CD14-positive monocyte (primary cell): Measurements from ENCODE around the gene SEPTIN5. TPM values are rescaled to one million over a fixed set of nuclear protein-coding genes. Genes with fewer than 3 reads are reported as not detected.

Experiments
- DNase-seq, 3 donors: peaks; one replicate each; pipeline ENCODE4 v3.0.0-alpha.2; 2011 to 2022
- H2AFZ ChIP-seq: 2 replicates; pipeline ENCODE4 v1.6.0; 2012; ENCODE audit warnings: mild to moderate bottlenecking, low read depth, low read length, inconsistent platforms; ENCODE audit not compliant: insufficient read depth, poor library complexity, severe bottlenecking
- H3K27ac ChIP-seq, 2 donors: 1 replicate in 1 of 2; 2 replicates in 1 of 2; pipeline ENCODE4 v1.5.1; 2012 to 2013; ENCODE audit warnings: low read length in 2 of 2, control low read depth in 1 of 2, inconsistent platforms in 1 of 2, low read depth in 1 of 2, mild to moderate bottlenecking in 1 of 2
- H3K27me3 ChIP-seq, 2 donors: one replicate each; pipeline versions ENCODE4 v1.6.0 to v1.6.1; 2011 to 2013; ENCODE audit warnings: low read length in 2 of 2; ENCODE audit not compliant: control insufficient read depth in 2 of 2, insufficient read depth in 2 of 2
- H3K36me3 ChIP-seq, 2 donors: replicated peaks in 1 of 2; 1 replicate in 1 of 2; 2 replicates in 1 of 2; pipeline versions ENCODE4 v1.5.1 to v1.6.1; 2012 to 2013; ENCODE audit warnings: low read length in 2 of 2, control low read depth in 1 of 2, inconsistent platforms in 1 of 2, mild to moderate bottlenecking in 1 of 2; ENCODE audit not compliant: insufficient read depth in 2 of 2, control insufficient read depth in 1 of 2
- H3K4me1 ChIP-seq, 2 donors: 1 replicate in 1 of 2; 2 replicates in 1 of 2; pipeline versions ENCODE4 v1.5.1 to v1.6.1; 2012 to 2013; ENCODE audit warnings: low read length in 2 of 2, control low read depth in 1 of 2, inconsistent platforms in 1 of 2, mild to moderate bottlenecking in 1 of 2, moderate library complexity in 1 of 2; ENCODE audit not compliant: insufficient read depth in 2 of 2, control insufficient read depth in 1 of 2
- H3K4me2 ChIP-seq: replicated peaks from 2 replicates; pipeline ENCODE3; 2012; ENCODE audit warnings: low read length, moderate library complexity, mild to moderate bottlenecking; ENCODE audit not compliant: poor library complexity, severe bottlenecking; ENCODE audit errors: extremely low read depth
- H3K4me3 ChIP-seq, 3 experiments: fragments of 200-600 bp in 1 of 3; sonication (generic) in 1 of 3; replicated peaks in 1 of 3; 1 replicate in 2 of 3; 2 replicates in 1 of 3; pipeline ENCODE4 v1.5.1; 2011 to 2013; ENCODE audit warnings: low read length in 3 of 3, mild to moderate bottlenecking in 3 of 3, control low read depth in 2 of 3, low read depth in 2 of 3, inconsistent platforms in 1 of 3, moderate library complexity in 1 of 3
- H3K79me2 ChIP-seq: 2 replicates; pipeline ENCODE4 v1.6.0; 2012; ENCODE audit warnings: mild to moderate bottlenecking, control low read depth, inconsistent platforms, low read length, moderate library complexity; ENCODE audit not compliant: insufficient read depth
- H3K9ac ChIP-seq: 2 replicates; pipeline ENCODE4 v1.6.0; 2017; ENCODE audit warnings: low read length, mild to moderate bottlenecking; ENCODE audit not compliant: insufficient read depth, poor library complexity, severe bottlenecking
- H3K9me3 ChIP-seq, 2 donors: replicated peaks in 1 of 2; 1 replicate in 1 of 2; 2 replicates in 1 of 2; pipeline versions ENCODE4 v1.5.1 to v1.6.1; 2012 to 2013; ENCODE audit warnings: low read length in 2 of 2, control low read depth in 1 of 2; ENCODE audit not compliant: control insufficient read depth in 1 of 2, insufficient read depth in 1 of 2
- H4K20me1 ChIP-seq: 2 replicates; pipeline ENCODE4 v1.6.0; 2012; ENCODE audit warnings: mild to moderate bottlenecking, low read length, control low read depth, moderate library complexity; ENCODE audit not compliant: insufficient read depth
- H3K27ac Mint-ChIP-seq, 7 donors: one replicate each; pipeline ENCODE4 v1.8.0; 2020; ENCODE audit warnings: mild to moderate bottlenecking in 7 of 7, mixed read lengths in 7 of 7, moderate library complexity in 6 of 7, inconsistent platforms in 2 of 7
- H3K27me3 Mint-ChIP-seq, 3 donors: one replicate each; pipeline ENCODE4 v1.8.0; 2021 to 2022; ENCODE audit warnings: low read depth in 3 of 3, mild to moderate bottlenecking in 3 of 3, mixed read lengths in 3 of 3, moderate library complexity in 3 of 3, inconsistent platforms in 1 of 3
- H3K36me3 Mint-ChIP-seq, 2 donors: one replicate each; pipeline ENCODE4 v1.8.0; 2020; ENCODE audit warnings: mixed read lengths in 2 of 2, inconsistent platforms in 1 of 2, mild to moderate bottlenecking in 1 of 2
- H3K4me1 Mint-ChIP-seq: one replicate; pipeline ENCODE4 v1.8.0; 2020; ENCODE audit warnings: mild to moderate bottlenecking, mixed read lengths
- H3K4me3 Mint-ChIP-seq, 2 donors: one replicate each; pipeline ENCODE4 v1.8.0; 2020; ENCODE audit warnings: mild to moderate bottlenecking in 2 of 2, mixed read lengths in 2 of 2, moderate library complexity in 1 of 2
- H3K9me3 Mint-ChIP-seq, 7 donors: one replicate each; pipeline ENCODE4 v1.8.0; 2020 to 2022; ENCODE audit warnings: mixed read lengths in 7 of 7, mild to moderate bottlenecking in 6 of 7, moderate library complexity in 6 of 7, inconsistent platforms in 2 of 7
- CTCF ChIP-seq: fragments of 200-600 bp; IDR thresholded peaks from one replicate; pipeline ENCODE4 v1.8.0; 2022; ENCODE audit warnings: antibody characterized with exemption, mild to moderate bottlenecking
- WGBS: methylation state at CpG from one replicate; pipeline ENCODE4 v1.1.5; 2013; ENCODE audit warnings: missing lambda C conversion rate; ENCODE audit not compliant: insufficient coverage; 5-methylcytosine and 5-hydroxymethylcytosine counted together
- intact Hi-C, 2 donors: fragments of 100-400 bp; cut with micrococcal nuclease; formaldehyde crosslinking; loops; one replicate each; pipeline versions ENCODE4 v1.15.0 to v1.15.1; 2023
- polyA plus RNA-seq, 3 donors: library from polyadenylated mRNA; depleted of rRNA in 1 of 3; unstranded in 2 of 3; stranded (reverse) in 1 of 3; fragments of 300-500 nt in 2 of 3; fragments of >200 nt in 1 of 3; fragmentation: Illumina TruSeq in 2 of 3; gene quantifications; 1 replicate in 2 of 3; 2 replicates in 1 of 3; pipeline ENCODE4 v1.2.3, GENCODE V29; 2012 to 2021

SEPTIN5 gene
- polyA plus RNA-seq, 3 donors: 0.50 to 0.64 TPM; not detected in 1

- peaks cover 24% of the 10 kb centered on the region for H3K4me1 Mint-ChIP-seq
- intact Hi-C loops: no loop called here
- no peaks in the 10 kb centered on the region for H3K79me2 ChIP-seq
- no peak overlapping the region for H3K4me2 ChIP-seq
- peaks cover 14 to 35% of the 10 kb centered on the region in 2 donors for H3K4me1 ChIP-seq
- no peak overlapping the region for H2AFZ ChIP-seq
- no peak for TF ChIP-seq CTCF
- peaks cover 70 to 89% (median 76%) of the 10 kb centered on the region in 3 donors for H3K27me3 Mint-ChIP-seq
- 74% methylated on average over 33 of the region's 33 CpGs for WGBS
- no peaks in the 10 kb centered on the region for H3K36me3 ChIP-seq
- H3K9me3 Mint-ChIP-seq: peaks cover 0 to 28% (median 13%) of the 10 kb centered on the region in 7 donors
- no peak overlapping the region for H3K9ac ChIP-seq
- H3K27ac ChIP-seq: no peak overlapping the region
- H3K4me3 Mint-ChIP-seq: peak overlapping the region in 1 of 2 donors; percentile 84
- H3K27ac Mint-ChIP-seq: no peak overlapping the region
- H4K20me1 ChIP-seq: no peaks in the 10 kb centered on the region
- H3K36me3 Mint-ChIP-seq: peaks cover 7 to 16% of the 10 kb centered on the region in 2 donors
- peaks cover 44 to 78% of the 10 kb centered on the region in 2 donors for H3K27me3 ChIP-seq
- H3K9me3 ChIP-seq: peaks cover 6 to 41% of the 10 kb centered on the region in 2 donors
- no peak for DNase-seq
- no peak overlapping the region for H3K4me3 ChIP-seq
These were observed 47.6 kb downstream of the SEPTIN5 start for GRCh38 chr22:19761725-19762567.

GRCh38 chr22:19762568-19763457 lies 48.5 kb downstream of the SEPTIN5 start:
- intact Hi-C loops: no loop called here
- H3K27me3 ChIP-seq: peaks cover 52 to 78% of the 10 kb centered on the region in 2 donors
- peaks cover 7 to 13% of the 10 kb centered on the region in 2 donors for H3K36me3 Mint-ChIP-seq

More at GRCh38 chr22:19762568-19763457, 48.5 kb downstream of the SEPTIN5 start:
- peaks cover 6 to 46% of the 10 kb centered on the region in 2 donors for H3K9me3 ChIP-seq
- WGBS: 88% methylated on average over 34 of the region's 34 CpGs
- peaks cover 71 to 89% (median 76%) of the 10 kb centered on the region in 3 donors for H3K27me3 Mint-ChIP-seq
- peak overlapping the region in 1 of 2 donors; percentile 85 for H3K4me3 Mint-ChIP-seq
- peaks cover 19 to 35% of the 10 kb centered on the region in 2 donors for H3K4me1 ChIP-seq
- no peak overlapping the region for H2AFZ ChIP-seq
- H3K9me3 Mint-ChIP-seq: peaks cover 0 to 30% (median 13%) of the 10 kb centered on the region in 7 donors
- no peak overlapping the region for H3K27ac Mint-ChIP-seq
- H3K4me1 Mint-ChIP-seq: peaks cover 24% of the 10 kb centered on the region
- no peak overlapping the region for H3K9ac ChIP-seq
- no peaks in the 10 kb centered on the region for H4K20me1 ChIP-seq
- H3K4me3 ChIP-seq: no peak overlapping the region
- DNase-seq: no peak
- no peaks in the 10 kb centered on the region for H3K79me2 ChIP-seq
- no peak overlapping the region for H3K27ac ChIP-seq
- no peak overlapping the region for H3K4me2 ChIP-seq
- H3K36me3 ChIP-seq: no peaks in the 10 kb centered on the region
- no peak for TF ChIP-seq CTCF
